SJCRH30 (cell line): Measurements from ENCODE around the gene MEDAG. TPM values are rescaled to one million over a fixed set of nuclear protein-coding genes. Genes with fewer than 3 reads are reported as not detected.

Source experiments
- DNase-seq, 2 experiments: peaks; one replicate each; pipeline ENCODE4 v3.0.0-alpha.2; 2015 to 2020
- H3K27ac ChIP-seq: fragments of 250-450 bp; sonication (Bioruptor Pico); 2 replicates; pipeline ENCODE4 v1.5.1; 2020; ENCODE audit warnings: mild to moderate bottlenecking, moderate library complexity
- H3K27me3 ChIP-seq: fragments of 250-450 bp; sonication (Bioruptor Pico); 2 replicates; pipeline ENCODE4 v1.5.1; 2020; ENCODE audit warnings: mild to moderate bottlenecking, moderate library complexity
- H3K36me3 ChIP-seq: fragments of 250-450 bp; sonication (Bioruptor Pico); 2 replicates; pipeline ENCODE4 v1.5.1; 2020; ENCODE audit warnings: mild to moderate bottlenecking, moderate library complexity
- H3K4me1 ChIP-seq: fragments of 250-450 bp; sonication (Bioruptor Pico); 2 replicates; pipeline ENCODE4 v1.5.1; 2020; ENCODE audit warnings: mild to moderate bottlenecking, moderate library complexity
- H3K4me3 ChIP-seq: fragments of 250-450 bp; sonication (Bioruptor Pico); 2 replicates; pipeline ENCODE4 v1.5.1; 2020; ENCODE audit warnings: mild to moderate bottlenecking, moderate library complexity
- H3K9me3 ChIP-seq: fragments of 250-450 bp; sonication (Bioruptor Pico); replicated peaks from 2 replicates; pipeline ENCODE4 v1.5.1; 2020; ENCODE audit warnings: mild to moderate bottlenecking, moderate library complexity
- total RNA-seq: library from RNA; depleted of rRNA; stranded (reverse); fragments of >200 nt; shearing (Covaris generic); gene quantifications from 2 replicates; pipeline ENCODE4 v1.2.3, GENCODE V29; 2014

The MEDAG gene
- total RNA-seq, 1 experiment from 2014 or later: 56.1 TPM

DNA sequence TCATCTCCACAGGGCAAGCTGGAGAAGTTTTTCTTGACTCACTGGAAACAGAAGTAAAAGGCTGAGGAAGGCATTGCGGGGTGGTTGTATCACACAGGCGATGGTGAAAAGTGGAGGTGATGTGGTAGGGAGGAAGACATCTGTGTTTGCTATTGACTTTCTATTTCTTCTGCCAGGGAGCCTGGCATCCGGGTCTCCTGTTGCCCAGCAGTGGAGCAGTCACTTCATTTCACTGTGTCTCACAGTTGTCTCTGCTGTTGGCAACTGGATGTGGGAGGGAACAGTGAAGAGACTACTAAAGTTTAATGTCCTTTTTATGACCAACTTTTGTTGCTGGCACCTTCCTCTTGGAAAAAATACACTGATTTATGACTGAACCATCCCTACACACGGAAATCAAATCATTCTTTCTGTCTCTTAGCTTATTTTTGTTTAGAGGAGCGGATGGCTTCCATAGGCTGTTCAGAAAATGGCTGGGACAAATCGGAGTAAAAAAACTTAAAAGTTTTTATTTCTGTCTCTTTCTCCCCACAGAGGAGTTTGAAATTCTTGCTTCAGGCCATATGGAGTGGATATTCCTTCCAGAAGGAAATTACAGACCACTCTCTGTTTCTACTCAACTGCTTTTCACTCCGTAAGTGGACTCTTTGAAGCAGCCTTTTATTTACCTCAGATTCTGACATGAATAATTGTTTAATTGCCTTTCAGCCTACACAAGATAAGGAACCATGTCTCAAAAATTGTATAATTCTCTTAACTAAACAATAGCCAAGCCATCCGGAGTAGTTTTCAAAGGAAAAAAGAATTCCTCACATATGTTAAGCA, 23.8 kb upstream of the MEDAG start:
- DNase-seq: no peak
- Histone ChIP-seq H3K4me3 (no peak overlapping the region), H3K27me3 (no peaks in the 10 kb centered on the region), H3K27ac (no peak overlapping the region), H3K36me3 (peaks cover 100% of the 10 kb centered on the region), H3K9me3 (no peaks in the 10 kb centered on the region), H3K4me1 (peaks cover 4% of the 10 kb centered on the region)

DNA sequence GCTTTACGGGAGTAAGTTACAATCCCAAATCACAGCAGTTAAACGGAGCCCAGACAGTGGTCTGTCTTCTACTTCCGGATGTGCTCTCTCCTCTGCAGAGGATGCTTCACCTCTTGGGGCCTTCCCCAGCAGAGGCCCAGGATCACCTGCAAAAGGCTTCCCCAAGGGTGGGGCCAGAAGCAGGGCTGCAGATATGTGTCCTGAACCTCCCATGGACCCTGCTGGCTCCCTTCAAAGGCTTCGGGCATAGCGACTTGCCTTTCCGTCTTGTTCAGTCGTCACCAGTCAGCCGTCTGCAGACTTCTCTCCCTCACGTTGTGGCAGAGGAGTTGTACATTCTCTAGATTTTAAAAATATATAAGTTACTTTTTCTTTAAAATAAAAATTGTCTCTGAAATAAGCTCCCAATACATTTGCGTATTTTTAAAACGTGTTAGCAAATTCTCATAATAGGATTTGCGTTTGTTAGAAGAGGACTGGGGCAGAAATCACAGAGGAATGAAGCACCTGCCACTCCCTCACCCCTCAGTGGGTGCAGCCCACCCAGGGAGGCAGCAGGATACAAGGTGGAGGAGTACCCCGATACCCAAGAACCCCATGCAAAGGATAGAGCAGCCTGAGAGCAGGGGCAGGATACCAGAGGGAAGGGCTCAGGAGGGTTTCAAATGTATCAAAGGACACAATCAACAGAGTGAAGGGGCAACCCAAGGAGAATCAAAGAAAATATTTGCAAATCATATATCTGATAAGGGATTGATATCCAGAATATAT, 22.9 kb upstream of the MEDAG start:
- no peak overlapping the region for H3K4me3 ChIP-seq
- peaks cover 100% of the 10 kb centered on the region for H3K36me3 ChIP-seq
- no peak for DNase-seq
- H3K4me1 ChIP-seq: peaks cover 4% of the 10 kb centered on the region; the same call in 1 of the 2 replicates
- no peaks in the 10 kb centered on the region for H3K9me3 ChIP-seq
- no peak overlapping the region for H3K27ac ChIP-seq
- no peaks in the 10 kb centered on the region for H3K27me3 ChIP-seq

DNA sequence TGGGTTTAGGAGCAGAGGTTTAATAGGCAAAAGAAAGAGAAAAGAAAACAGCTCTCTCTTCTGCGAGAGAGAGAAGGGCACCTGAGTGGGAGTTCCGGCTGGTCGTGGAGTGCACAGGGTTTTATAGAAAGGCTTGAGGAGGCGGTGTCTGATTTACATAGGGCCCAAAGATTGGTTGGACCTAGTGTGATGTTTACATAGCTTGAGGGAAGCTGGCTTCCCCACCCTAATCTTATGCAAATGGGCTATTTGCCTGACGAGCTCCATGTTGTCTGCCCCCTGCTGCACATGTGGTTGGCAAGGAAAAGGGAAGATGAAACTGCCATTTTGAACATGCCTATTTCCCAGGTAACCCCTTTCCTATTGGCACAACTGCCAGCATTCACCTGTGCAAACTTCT, 21.5 kb upstream of the MEDAG start:
- Histone ChIP-seq H3K36me3 (peaks cover 100% of the 10 kb centered on the region), H3K4me3 (no peak overlapping the region), H3K27ac (no peak overlapping the region), H3K27me3 (no peaks in the 10 kb centered on the region), H3K4me1 (peaks cover 4% of the 10 kb centered on the region; the same call in 1 of the 2 replicates), H3K9me3 (no peaks in the 10 kb centered on the region; the same call in 1 of the 2 replicates)
- peak in 1 of 2 experiments; percentile 34 for DNase-seq

DNA sequence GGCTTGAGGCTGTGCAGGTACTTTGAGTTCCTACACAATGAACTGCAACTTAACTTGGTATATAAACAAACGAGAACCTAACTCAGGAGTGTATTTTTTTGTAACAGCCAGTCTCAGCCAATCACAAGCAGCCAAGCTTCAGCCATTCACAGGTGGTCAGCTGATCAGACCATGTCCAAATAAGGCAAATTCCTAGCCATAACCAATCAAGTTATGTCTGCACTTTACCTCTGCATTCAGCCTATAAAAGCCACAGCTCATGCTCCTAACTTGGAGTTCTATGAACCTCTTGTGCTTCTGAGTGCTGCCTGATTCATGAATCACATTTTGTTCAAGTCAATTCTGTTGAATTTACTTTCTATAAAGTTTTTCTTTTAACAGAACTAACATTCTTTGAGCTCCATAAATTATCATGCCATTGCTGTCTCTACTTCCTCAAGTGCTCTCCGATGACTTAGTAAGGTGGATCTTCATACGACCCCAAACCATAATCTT, 16.8 kb upstream of the MEDAG start:
- Histone ChIP-seq H3K4me3 (no peak overlapping the region), H3K4me1 (no peaks in the 10 kb centered on the region), H3K27me3 (no peaks in the 10 kb centered on the region), H3K36me3 (peaks cover 85% of the 10 kb centered on the region), H3K27ac (no peak overlapping the region), H3K9me3 (no peaks in the 10 kb centered on the region; the same call in 1 of the 2 replicates)
- no peak for DNase-seq

DNA sequence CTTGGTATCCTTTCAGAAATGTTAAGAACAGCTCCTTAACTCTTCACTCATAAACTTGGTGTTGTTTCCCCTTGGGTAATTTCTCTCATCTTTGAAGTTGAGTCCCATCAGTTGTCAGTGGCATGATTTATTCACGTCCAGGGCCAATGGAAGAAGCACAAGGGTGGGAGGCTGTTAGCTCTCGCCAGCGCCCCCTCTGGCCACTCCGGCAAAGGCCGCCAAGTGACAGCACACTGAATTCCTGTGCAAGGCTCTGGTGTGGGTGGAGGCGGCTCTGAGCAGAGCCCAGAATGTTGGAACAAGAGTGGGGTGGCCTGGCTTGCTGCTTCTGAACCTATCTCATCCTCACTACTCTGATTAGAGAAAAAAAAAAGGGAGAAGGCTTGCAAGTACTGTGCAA, 13.1 kb upstream of the MEDAG start:
- Histone ChIP-seq H3K4me3 (no peak overlapping the region), H3K27me3 (no peaks in the 10 kb centered on the region), H3K4me1 (no peaks in the 10 kb centered on the region), H3K9me3 (no peaks in the 10 kb centered on the region; the same call in 1 of the 2 replicates), H3K36me3 (peaks cover 64% of the 10 kb centered on the region), H3K27ac (no peak overlapping the region)
- peak; percentile 38 to 45 for DNase-seq

DNA sequence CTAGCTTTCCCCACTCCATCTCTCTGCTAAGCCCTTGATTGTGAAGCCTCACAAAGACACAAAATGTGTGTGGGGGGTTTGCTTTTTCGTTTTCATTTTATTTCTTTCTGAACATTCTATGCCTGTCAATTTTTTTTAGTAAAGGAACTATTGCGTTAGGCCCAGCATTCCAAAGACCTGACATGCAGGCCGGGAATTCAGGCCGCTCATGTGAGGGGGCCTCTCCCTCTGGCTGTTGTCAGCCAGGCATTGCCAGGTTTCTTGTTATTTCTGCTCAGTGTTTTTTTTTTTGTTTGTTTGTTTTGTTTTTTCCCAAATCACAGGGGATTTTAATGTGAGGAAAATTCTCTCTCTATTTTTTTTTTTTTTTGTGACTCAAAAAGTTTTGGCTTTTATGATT, 10.3 kb upstream of the MEDAG start:
- H3K4me1 ChIP-seq: no peaks in the 10 kb centered on the region
- DNase-seq: no peak
- H3K36me3 ChIP-seq: peaks cover 51% of the 10 kb centered on the region
- H3K27ac ChIP-seq: no peak overlapping the region
- no peak overlapping the region for H3K4me3 ChIP-seq
- no peaks in the 10 kb centered on the region for H3K9me3 ChIP-seq
- H3K27me3 ChIP-seq: no peaks in the 10 kb centered on the region

DNA sequence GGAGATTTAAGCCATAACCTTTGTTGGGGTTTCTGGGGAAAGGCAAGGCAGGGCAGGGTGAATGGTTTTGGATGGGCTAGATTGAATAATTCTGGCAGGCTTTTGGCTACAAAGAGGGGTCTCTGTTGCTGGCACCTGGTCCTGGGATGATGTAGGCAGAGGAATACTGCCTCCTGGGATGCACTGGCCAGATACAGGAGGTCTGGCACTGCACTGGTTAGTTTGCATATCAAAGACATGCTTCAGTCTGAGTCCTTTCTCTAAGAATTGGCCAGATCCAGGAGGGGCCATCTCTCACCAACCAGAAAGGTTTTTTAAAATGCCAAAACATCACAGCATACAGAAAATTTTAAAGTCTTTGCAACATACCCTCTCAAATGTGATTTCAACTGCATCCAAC, 8.0 kb upstream of the MEDAG start:
- Histone ChIP-seq H3K27me3 (no peaks in the 10 kb centered on the region), H3K9me3 (no peaks in the 10 kb centered on the region), H3K36me3 (peaks cover 34% of the 10 kb centered on the region), H3K4me1 (no peaks in the 10 kb centered on the region), H3K4me3 (no peak overlapping the region), H3K27ac (no peak overlapping the region)
- no peak for DNase-seq

DNA sequence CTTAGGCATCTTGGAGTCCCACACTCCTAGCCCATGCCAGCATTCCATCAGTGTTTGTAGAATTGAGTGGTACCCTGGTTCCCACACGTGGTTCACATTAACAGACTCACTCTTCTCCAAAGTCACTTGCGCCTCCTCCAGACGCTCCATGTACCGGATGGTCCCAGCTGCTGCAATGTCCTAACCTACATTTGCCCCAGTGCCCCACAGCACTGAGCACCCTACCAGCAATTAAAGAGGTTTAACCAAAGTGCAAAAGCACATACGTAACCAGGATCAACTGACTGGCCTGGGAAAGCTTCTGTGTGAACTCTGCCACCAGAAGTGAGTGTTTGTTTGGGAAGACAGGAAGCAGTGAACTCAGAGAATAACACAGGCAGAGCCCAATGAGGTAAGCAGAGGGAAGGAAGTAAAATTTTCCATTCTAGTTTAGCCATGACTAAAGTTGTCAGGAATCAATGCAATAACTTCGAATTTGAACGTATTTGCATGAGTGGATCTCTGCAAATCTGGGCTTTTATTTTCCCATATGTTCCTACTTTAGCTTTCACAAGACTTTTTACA, 7.3 kb upstream of the MEDAG start:
- Histone ChIP-seq H3K36me3 (peaks cover 31% of the 10 kb centered on the region), H3K9me3 (no peaks in the 10 kb centered on the region; the same call in 1 of the 2 replicates), H3K4me3 (no peak overlapping the region), H3K27me3 (no peaks in the 10 kb centered on the region), H3K4me1 (no peaks in the 10 kb centered on the region), H3K27ac (no peak overlapping the region)
- no peak for DNase-seq

DNA sequence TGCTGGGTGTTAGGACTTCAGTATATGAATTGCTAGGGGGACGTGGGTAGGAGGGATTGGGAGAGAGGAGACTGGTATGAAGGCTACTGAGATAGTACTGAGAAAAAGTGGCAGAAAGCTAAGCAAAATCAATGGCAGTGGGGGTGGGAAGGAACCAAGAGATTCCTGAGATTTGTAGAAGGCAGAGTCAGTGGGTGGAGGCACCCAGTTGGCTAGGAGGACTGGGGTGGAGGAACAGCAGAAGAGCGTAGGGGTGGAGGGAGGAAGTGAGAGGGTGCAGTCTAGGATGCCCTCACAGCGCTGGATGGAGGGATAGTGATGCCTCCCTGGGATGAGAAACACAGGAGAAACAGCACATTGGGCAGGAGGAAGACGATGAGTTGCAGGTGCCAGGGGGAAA, 5.6 kb upstream of the MEDAG start:
- H3K27ac ChIP-seq: no peak overlapping the region

DNA sequence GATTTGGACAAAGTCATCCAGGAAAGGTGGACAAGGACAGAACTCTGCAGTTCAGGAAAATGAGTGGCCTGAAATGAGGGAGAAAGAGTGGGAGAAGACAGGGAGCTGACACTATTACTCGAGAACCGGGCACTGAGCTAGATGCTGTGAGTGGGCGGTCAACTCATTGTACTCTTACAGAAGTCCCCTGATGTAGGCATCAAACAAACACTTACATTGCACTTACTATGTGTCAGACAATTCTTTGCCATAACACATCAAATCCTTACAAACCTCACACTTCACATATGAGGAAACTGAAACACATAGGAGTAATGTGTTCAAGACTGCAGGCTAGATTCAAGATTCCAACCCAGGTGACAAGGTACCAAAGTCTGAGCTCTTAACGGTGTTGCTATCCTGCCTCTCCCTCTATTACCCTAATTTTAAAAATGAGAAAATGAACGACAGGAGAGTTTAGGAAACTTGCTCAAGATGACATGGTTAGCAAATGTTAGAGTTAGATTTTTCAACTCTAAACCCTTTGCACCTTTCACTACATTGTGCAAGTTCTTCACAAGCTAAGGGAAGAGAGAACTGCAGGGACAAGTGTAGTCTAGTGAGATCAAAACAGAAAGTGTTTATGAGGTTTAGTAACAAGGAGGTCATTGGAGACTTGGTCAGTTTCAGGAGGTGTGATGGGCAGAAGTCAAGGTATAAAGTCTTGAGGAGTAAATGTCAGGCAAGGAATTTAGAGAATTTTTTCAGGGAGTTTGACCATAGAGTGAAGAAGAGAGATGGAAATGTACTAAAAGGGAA, 4.9 kb upstream of the MEDAG start:
- Histone ChIP-seq H3K27ac (no peak overlapping the region), H3K4me3 (no peak overlapping the region), H3K9me3 (no peaks in the 10 kb centered on the region; the same call in 1 of the 2 replicates), H3K36me3 (peaks cover 32% of the 10 kb centered on the region), H3K4me1 (no peaks in the 10 kb centered on the region), H3K27me3 (no peaks in the 10 kb centered on the region)
- no peak for DNase-seq

More for the DNA sequence above, 5.6 kb upstream of the MEDAG start:
- H3K4me1 ChIP-seq: no peaks in the 10 kb centered on the region
- peaks cover 32% of the 10 kb centered on the region for H3K36me3 ChIP-seq
- H3K4me3 ChIP-seq: no peak overlapping the region
- DNase-seq: no peak
- H3K27me3 ChIP-seq: no peaks in the 10 kb centered on the region
- H3K9me3 ChIP-seq: no peaks in the 10 kb centered on the region; the same call in 1 of the 2 replicates

DNA sequence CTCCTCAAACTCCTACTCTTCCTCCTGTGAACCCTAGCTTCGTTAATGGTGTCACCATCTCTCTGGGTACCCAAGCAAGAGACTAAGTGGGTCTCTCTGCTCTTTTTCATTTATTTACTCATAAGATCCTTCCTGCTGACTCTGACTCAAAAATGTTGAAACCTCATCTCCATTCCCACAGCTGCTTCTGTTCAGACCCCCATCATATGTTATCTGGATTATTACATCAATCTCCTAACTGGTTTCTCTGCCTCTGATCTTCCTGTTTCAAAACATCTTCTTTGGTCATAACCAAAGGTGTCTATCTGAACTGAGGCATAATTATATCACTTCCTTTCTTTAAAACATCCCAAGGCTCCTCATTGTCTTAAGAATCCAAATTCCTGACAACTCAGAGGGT, 2.0 kb upstream of the MEDAG start:
- H3K4me1 ChIP-seq: peaks cover 21% of the 10 kb centered on the region
- H3K27ac ChIP-seq: no peak overlapping the region
- no peak for DNase-seq
- peaks cover 11% of the 10 kb centered on the region for H3K36me3 ChIP-seq
- no peaks in the 10 kb centered on the region; the same call in 1 of the 2 replicates for H3K9me3 ChIP-seq
- no peak overlapping the region for H3K4me3 ChIP-seq
- no peaks in the 10 kb centered on the region for H3K27me3 ChIP-seq

DNA sequence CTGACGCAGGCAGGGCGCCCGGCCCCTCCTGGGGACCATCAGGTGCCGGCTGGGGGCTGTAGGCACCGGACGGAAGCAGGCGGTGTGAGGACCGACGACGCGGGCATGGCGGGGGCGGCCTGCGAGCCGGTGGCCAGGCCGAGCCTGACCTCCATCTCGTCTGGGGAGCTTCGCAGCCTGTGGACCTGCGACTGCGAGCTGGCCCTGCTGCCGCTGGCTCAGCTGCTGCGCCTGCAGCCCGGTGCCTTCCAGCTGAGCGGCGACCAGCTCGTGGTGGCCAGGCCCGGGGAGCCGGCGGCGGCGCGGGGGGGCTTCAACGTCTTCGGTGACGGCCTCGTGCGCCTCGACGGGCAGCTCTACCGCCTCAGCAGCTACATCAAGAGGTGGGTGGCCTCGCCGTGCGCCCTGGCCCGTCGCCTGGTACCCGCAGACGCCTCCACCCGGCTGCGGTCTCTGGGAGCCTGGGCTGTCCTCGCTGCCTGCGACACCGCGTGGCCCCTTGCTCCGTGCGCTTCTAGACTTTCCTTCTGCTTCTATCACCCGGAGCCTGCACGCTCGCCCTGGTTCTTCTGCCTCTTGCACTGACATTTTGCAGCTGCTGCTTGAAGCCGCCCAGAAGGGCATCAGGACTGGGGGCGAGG, 460 bp downstream of the MEDAG start:
- H3K27ac ChIP-seq: no peak overlapping the region; the same call in 1 of the 2 replicates
- DNase-seq: no peak
- no peaks in the 10 kb centered on the region; the same call in 1 of the 2 replicates for H3K9me3 ChIP-seq
- H3K4me1 ChIP-seq: peaks cover 21% of the 10 kb centered on the region
- H3K27me3 ChIP-seq: no peaks in the 10 kb centered on the region
- H3K36me3 ChIP-seq: peaks cover 17% of the 10 kb centered on the region
- H3K4me3 ChIP-seq: no peak overlapping the region

DNA sequence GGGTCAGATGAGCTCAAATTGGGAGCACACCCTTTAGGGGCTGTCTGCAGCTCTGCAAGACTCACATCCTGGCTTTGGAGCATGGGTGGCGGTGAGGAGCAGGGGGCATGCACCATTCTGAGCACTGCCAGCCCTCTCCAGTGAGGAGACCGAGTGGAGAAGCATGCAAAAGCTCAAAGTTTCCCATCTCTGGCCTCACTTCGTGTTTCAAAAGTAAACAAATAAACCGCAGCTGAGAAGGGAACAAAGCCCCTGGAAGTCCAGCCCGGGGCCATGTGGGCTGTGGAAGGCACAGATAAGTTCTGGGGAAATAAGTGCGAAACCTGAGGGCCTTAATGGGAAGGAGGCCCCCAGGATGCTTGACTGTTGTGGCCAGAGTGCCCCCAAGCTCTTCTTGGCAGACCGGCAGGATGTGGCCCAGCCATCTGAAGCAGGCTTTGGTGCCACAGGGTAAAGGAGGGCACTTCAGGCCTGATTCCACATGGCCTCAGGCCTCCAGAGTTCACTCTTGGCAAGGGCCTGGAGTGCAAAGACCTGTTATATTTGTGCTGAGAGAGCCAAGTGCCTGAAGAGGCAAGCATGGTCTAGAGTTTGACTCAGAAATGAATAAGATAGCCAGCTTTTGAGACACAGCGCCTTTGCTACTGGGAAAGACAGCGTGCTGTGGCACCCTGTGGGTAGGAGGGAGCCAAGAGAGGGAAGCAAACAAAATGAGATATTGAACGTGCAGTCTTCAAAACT, 1.2 kb downstream of the MEDAG start:
- peak overlapping the region; percentile 19; the same call in 1 of the 2 replicates for H3K27ac ChIP-seq
- H3K27me3 ChIP-seq: no peaks in the 10 kb centered on the region
- peaks cover 17% of the 10 kb centered on the region for H3K36me3 ChIP-seq
- no peak overlapping the region for H3K4me3 ChIP-seq
- H3K4me1 ChIP-seq: peaks cover 21% of the 10 kb centered on the region
- DNase-seq: peak; percentile 80 to 89
- H3K9me3 ChIP-seq: no peaks in the 10 kb centered on the region; the same call in 1 of the 2 replicates
